ENCODE measurements around the gene MAFG. TPM values are rescaled to one million over a fixed set of nuclear protein-coding genes. Genes with fewer than 3 reads are reported as not detected.

MAFG gene
- total and polyA plus RNA-seq, 9 of the 15 experiments (the other 6 are each of a cell fraction or from before 2014, with no cell fraction given) = 1.1 to 58.1 (median 24.9) TPM

GRCh38 chr17:81916234-81917001, 11.1 kb downstream of the MAFG start (continued):
- TF ChIP-seq ZNF518B (CRISPR knock-in tag; IDR thresholded peaks at IDR 0.05) (no peak), ATF6 (CRISPR knock-in tag; IDR thresholded peaks at IDR 0.05) (no peak), ZNF592 (IDR thresholded peaks at IDR 0.05) (peak; percentile 59), TCF15 (CRISPR knock-in tag; IDR thresholded peaks at IDR 0.05) (no peak), FUS (optimal IDR thresholded peaks at IDR 0.05; ENCODE audit: low read depth, low read length) (no peak), MEF2D (tag; conservative IDR thresholded peaks at IDR 0.05; ENCODE audit: low read depth) (no peak), SUPT5H (IDR thresholded peaks at IDR 0.05) (peak; percentile 55; the same call in 1 of the 2 replicates), NFYB (IDR thresholded peaks at IDR 0.05; ENCODE audit: extremely low read depth, insufficient read length) (no peak), RBFOX2 (IDR thresholded peaks at IDR 0.05; ENCODE audit: low read depth, low read length) (no peak), ZNF311 (CRISPR knock-in tag; IDR thresholded peaks at IDR 0.05) (no peak)
